ENCODE measurements around the gene PSEN1. TPM values are rescaled to one million over a fixed set of nuclear protein-coding genes. Genes with fewer than 3 reads are reported as not detected.

Gene PSEN1
- total and polyA plus RNA-seq, 2 donors (not counting 3 experiments of a cell fraction or from before 2014, with no cell fraction given) = 16.5 to 36.8 TPM

GRCh38 chr14:73262427-73263183 lies 126.3 kb downstream of the PSEN1 start:
- no peaks in the 10 kb centered on the region for H3K4me1 ChIP-seq (ENCODE audit: control insufficient read depth, extremely low read depth, insufficient read depth, low read length)
- H3K4me2 ChIP-seq (ENCODE audit: insufficient read depth, low read length) = no peak overlapping the region
- dilution Hi-C loops (cut with MboI; ENCODE audit: extremely low pct_ligation_motif_present, low sequenced_read_pairs) (no loop called here), intact Hi-C loops (cut with micrococcal nuclease) (no loop called here)
- BruUV-seq (replicated peaks) = no TSS peak
- no peak overlapping the region for H2AFZ ChIP-seq (ENCODE audit: low read depth, low read length)
- H3K36me3 ChIP-seq (ENCODE audit: control insufficient read depth in 2 of 2, extremely low read depth in 1 of 2, insufficient read depth in 2 of 2, low read length in 2 of 2) = no peaks in the 10 kb centered on the region
- no peaks in the 10 kb centered on the region for H3K27me3 ChIP-seq (ENCODE audit: control insufficient read depth in 2 of 2, insufficient read depth in 2 of 2, low read length in 2 of 2)
- no peak overlapping the region for H3K27ac ChIP-seq (ENCODE audit: insufficient read depth, low read depth, low read length)
- H4K20me1 ChIP-seq (replicated peaks; ENCODE audit: control insufficient read depth, extremely low read depth, insufficient read depth, low read length) = no peaks in the 10 kb centered on the region
- no peaks in the 10 kb centered on the region for H3K9me1 ChIP-seq (replicated peaks; ENCODE audit: control insufficient read depth, extremely low read depth, insufficient read depth, low read length)
- DNase-seq (ENCODE audit: low read depth, low spot score) (no peak), FAIRE-seq (no peak)
- no peak overlapping the region for H3K9ac ChIP-seq (replicated peaks; ENCODE audit: extremely low read depth, insufficient read depth, low read length)
- ChIA-PET CTCF (interaction anchor here (0.5 to 1.1 kb wide), 3 partner anchors 14 to 209 kb away, joined by 3 to 4 read pairs (median 3); no protein-coding TSS in a partner anchor), POLR2A (no interaction called here)
- no peaks in the 10 kb centered on the region for H3K79me2 ChIP-seq (ENCODE audit: control insufficient read depth, insufficient read depth, low read length)
- no peak overlapping the region for H3K4me3 ChIP-seq (replicated peaks in 1 of 3; ENCODE audit: insufficient read depth in 1 of 3, low read depth in 1 of 3, low read length in 3 of 3)
- TF ChIP-seq MAX (IDR thresholded peaks at IDR 0.05; ENCODE audit: insufficient read depth, insufficient read length) = no peak
- TF ChIP-seq FOS (IDR thresholded peaks at IDR 0.05; ENCODE audit: borderline replicate concordance, insufficient read depth, low read length) = no peak
- TF ChIP-seq EZH2 (IDR thresholded peaks at IDR 0.05; ENCODE audit: borderline replicate concordance, low read depth, low read length, severe bottlenecking) = no peak
- TF ChIP-seq POLR2A (IDR thresholded peaks at IDR 0.05; ENCODE audit: low read depth, low read length) = no peak
- TF ChIP-seq JUN (IDR thresholded peaks at IDR 0.05; ENCODE audit: borderline replicate concordance, insufficient read depth, insufficient read length, low read depth) = no peak
- TF ChIP-seq MYC (IDR thresholded peaks at IDR 0.05; ENCODE audit: low read depth, low read length) = no peak
- TF ChIP-seq CTCF (IDR thresholded peaks at IDR 0.05; ENCODE audit: extremely low read depth in 1 of 2, insufficient read depth in 1 of 2, low read depth in 1 of 2, low read length in 2 of 2) = no peak
- TF ChIP-seq POLR2AphosphoS5 (IDR thresholded peaks at IDR 0.05; ENCODE audit: insufficient read depth, low read depth, low read length) = no peak
- TF ChIP-seq GATA2 (IDR thresholded peaks at IDR 0.05; ENCODE audit: insufficient read depth, insufficient read length, low read depth, low read length) = no peak
- no peaks in the 10 kb centered on the region for H3K9me3 ChIP-seq (replicated peaks; ENCODE audit: control insufficient read depth, insufficient read depth, low read length)

All from endothelial cell of umbilical vein (primary cell).